ENCODE results near the gene TMEM175. TPM values are rescaled to one million over a fixed set of nuclear protein-coding genes. Genes with fewer than 3 reads are reported as not detected.

TMEM175 gene, protein sequence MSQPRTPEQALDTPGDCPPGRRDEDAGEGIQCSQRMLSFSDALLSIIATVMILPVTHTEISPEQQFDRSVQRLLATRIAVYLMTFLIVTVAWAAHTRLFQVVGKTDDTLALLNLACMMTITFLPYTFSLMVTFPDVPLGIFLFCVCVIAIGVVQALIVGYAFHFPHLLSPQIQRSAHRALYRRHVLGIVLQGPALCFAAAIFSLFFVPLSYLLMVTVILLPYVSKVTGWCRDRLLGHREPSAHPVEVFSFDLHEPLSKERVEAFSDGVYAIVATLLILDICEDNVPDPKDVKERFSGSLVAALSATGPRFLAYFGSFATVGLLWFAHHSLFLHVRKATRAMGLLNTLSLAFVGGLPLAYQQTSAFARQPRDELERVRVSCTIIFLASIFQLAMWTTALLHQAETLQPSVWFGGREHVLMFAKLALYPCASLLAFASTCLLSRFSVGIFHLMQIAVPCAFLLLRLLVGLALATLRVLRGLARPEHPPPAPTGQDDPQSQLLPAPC
- total RNA-seq (2011; cell fraction: chromatin; rRNA removed; ENCODE audit: low replicate concordance) = 55.5 and 132 TPM in 2 replicates
- total RNA-seq (2011; cell fraction: nucleolus; rRNA removed) = 80.9 and 84.2 TPM in 2 replicates
- 71.0 and 82.0 TPM in 2 replicates for total RNA-seq (2011; cell fraction: nucleoplasm; rRNA removed)
- 14.9 and 17.7 TPM in 2 replicates for total RNA-seq (2014; rRNA removed)
- 2.4 and 3.7 TPM in 2 replicates for total RNA-seq (2014; rRNA removed; fragmentation: Illumina TruSeq; extraction: Trizol)
- total RNA-seq (2015; rRNA removed; fragmentation: Illumina TruSeq; extraction: Trizol) = 9.4 and 9.5 TPM in 2 replicates
- total RNA-seq (2021) = 13.8 and 16.9 TPM in 2 replicates
- 11.4 and 28.9 TPM in 2 replicates for polyA plus RNA-seq (2011; rRNA removed)
- polyA plus RNA-seq (2011; cell fraction: cytosol; rRNA removed) = 31.2 and 37.1 TPM in 2 replicates
- polyA plus RNA-seq (2011; cell fraction: nucleus; rRNA removed) = 373 and 570 TPM in 2 replicates
- polyA plus RNA-seq (2012) = 18.3 and 42.2 TPM in 2 replicates
- polyA plus RNA-seq (2014; fragmentation: Illumina TruSeq; extraction: Trizol) = 8.5 and 21.5 TPM in 2 replicates
- polyA plus RNA-seq (2014; fragmentation: Nextera tagmentation; extraction: Ambion mirVana) = under 1 TPM; 0.13 to 0.18 TPM
- polyA plus RNA-seq (2014; rRNA removed) = 22.5 and 30.9 TPM in 2 replicates
- polyA minus RNA-seq (2011; rRNA and poly(A)+ RNA removed) = 7.2 and 7.6 TPM in 2 replicates
- 8.2 and 14.5 TPM in 2 replicates for polyA minus RNA-seq (2011; cell fraction: cytosol; rRNA and poly(A)+ RNA removed)
- polyA minus RNA-seq (2011; cell fraction: nucleus; rRNA and poly(A)+ RNA removed) = 27.3 and 30.2 TPM in 2 replicates
- percentile 58 among the genes with signal in this experiment for Bru-seq, nascent RNA
- percentile 46 among the genes with signal in this experiment for BruChase-seq, experiment 1, labeled RNA remaining after a 2-hour chase
- BruChase-seq, experiment 2, labeled RNA remaining after a 6-hour chase = percentile 47 among the genes with signal in this experiment
- long read RNA-seq, experiment 1, transcript TMEM175-201 (11 exons, 1,860 nt) = major isoform, 6 of 18 reads
- long read RNA-seq, experiment 1, partial matches to known transcripts = 3 of 18 reads
- long read RNA-seq, experiment 1, other reads (novel, unspliced or antisense) = 8 of 18 reads
- long read RNA-seq, experiment 2, partial matches to known transcripts = 0 of 12 reads
- long read RNA-seq, experiment 2, other reads (novel, unspliced or antisense) = 6 of 12 reads
- long read RNA-seq, experiment 3, transcript TMEM175-201 (11 exons, 1,860 nt) = major isoform, 7 of 14 reads
- long read RNA-seq, experiment 3, partial matches to known transcripts = 1 of 14 reads
- long read RNA-seq, experiment 3, other reads (novel, unspliced or antisense) = 4 of 14 reads

DNA sequence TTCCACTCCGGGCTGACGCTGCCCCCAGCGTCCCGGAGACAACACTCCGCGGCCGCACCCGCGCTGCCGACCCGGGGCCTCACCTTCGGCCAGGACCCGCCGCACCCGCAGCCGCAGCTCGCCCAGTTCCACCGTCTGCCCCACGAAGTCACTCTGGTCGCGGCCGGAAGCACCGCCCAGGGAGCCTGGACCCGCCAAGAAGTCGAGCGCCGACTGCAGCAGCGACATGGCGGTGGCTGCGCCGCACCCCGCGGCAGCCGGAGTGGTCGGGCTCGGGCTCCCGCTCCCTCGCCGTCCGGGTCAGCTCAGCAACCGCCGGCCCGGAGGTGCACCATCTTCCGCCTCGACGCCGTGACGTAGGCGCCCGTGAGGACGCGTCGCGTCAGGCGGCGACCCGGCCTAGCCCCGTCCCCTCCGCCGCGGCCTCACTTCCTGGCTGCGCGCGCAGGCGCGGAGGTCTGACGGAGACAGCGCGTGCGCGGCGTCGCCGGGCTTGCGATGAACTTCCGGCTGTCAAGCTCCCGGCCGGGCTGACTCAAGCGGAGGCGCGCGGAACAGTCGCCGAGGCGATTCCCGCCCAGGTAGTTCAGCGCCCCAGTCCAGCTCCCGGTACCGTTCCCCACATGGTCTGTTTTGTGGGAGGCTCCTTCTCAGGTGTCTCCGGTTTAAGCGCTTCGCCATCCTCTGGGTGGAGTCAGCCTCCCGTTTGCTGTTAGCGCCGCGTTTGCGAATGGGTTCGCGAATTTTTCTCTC lies at the start of gene TMEM175, which contains the start of gene GAK:
Gene TMEM175 (plus strand): TSS at position 501 of the 753 bp plus-strand sequence. CDS start 15,280 bp downstream, outside the sequence.
Gene GAK (minus strand): TSS at position 357 of the 753 bp plus-strand sequence. CDS start 129 bp downstream, at position 228.
- no TSS peak for BruUV-seq (replicated peaks)
- H3K27ac ChIP-seq (ENCODE audit: extremely low read depth, low read depth, low read length) = peak within 1 kb of the TSS; percentile 93
- no peaks in the 10 kb centered on the region for H3K9me1 ChIP-seq (ENCODE audit: control insufficient read depth, insufficient read depth, low read length)
- peaks cover 13 to 14% of the 10 kb centered on the region in 2 experiments for H3K4me1 ChIP-seq (replicated peaks in 1 of 2; ENCODE audit: control insufficient read depth in 2 of 2, insufficient read depth in 2 of 2, low read length in 2 of 2)
- POLR2A ChIA-PET = interaction anchor here (0.6 to 1.7 kb wide), 10 partner anchors 12 to 797 kb away, joined by 3 to 11 read pairs (median 4); no protein-coding TSS in a partner anchor
- H3K27me3 ChIP-seq (ENCODE audit: control insufficient read depth in 2 of 2, insufficient read depth in 2 of 2, low read length in 2 of 2) = no peaks in the 10 kb centered on the region
- peaks cover 55% of the 10 kb centered on the region for H3K79me2 ChIP-seq (ENCODE audit: control insufficient read depth, insufficient read depth, low read length)
- intact Hi-C loops (cut with micrococcal nuclease) (loop anchor here (2.0 kb wide), 2 partner anchors 41 to 55 kb away; partner anchors contain the start of genes DGKQ and IDUA), in situ Hi-C loops (cut with MboI) (no loop called here)
- H3K36me3 ChIP-seq (ENCODE audit: control insufficient read depth, insufficient read depth, low read length) = peaks cover 11% of the 10 kb centered on the region; the same call in 2 of the 3 replicates
- H4K20me1 ChIP-seq (replicated peaks; ENCODE audit: control insufficient read depth, insufficient read depth, low read length) = peaks cover 19% of the 10 kb centered on the region; the same call in 1 of the 2 replicates
- ATAC-seq = peak; percentile 94
- peak within 1 kb of the TSS; percentile 99 for H3K4me3 ChIP-seq
- peak within 1 kb of the TSS; percentile 92 for H2AFZ ChIP-seq (ENCODE audit: low read depth, low read length)
- H3K9ac ChIP-seq (ENCODE audit: insufficient read depth in 1 of 2, low read depth in 2 of 2, low read length in 2 of 2) = peak within 1 kb of the TSS; percentile 88 to 100
- DNase-seq (ENCODE audit: extremely low read depth in 1 of 4, low spot score in 3 of 4) = peak; percentile 97 to 99 (median 98)
- H3K4me2 ChIP-seq (ENCODE audit: insufficient read depth, low read length) = peak within 1 kb of the TSS; percentile 92
- H3K9me3 ChIP-seq (replicated peaks; ENCODE audit: control insufficient read depth, insufficient read depth, low read depth, low read length) = no peaks in the 10 kb centered on the region
- CTCF ChIA-PET (ENCODE audit: low intra/inter-chr PET ratio) = no interaction called here
- FAIRE-seq = peak; percentile 94
- under 1% methylated on average over 77 of the region's 99 CpGs for WGBS (ENCODE audit: insufficient coverage, low coverage, missing lambda C conversion rate)
- TF ChIP-seq CBFB (CRISPR knock-in tag; IDR thresholded peaks at IDR 0.05) (no peak), ZNF197 (CRISPR knock-in tag; IDR thresholded peaks at IDR 0.05; ENCODE audit: low read depth) (no peak), NBN (IDR thresholded peaks at IDR 0.05; ENCODE audit: low read depth) (no peak), GABPA (tag; conservative IDR thresholded peaks at IDR 0.05; ENCODE audit: low read depth) (peak; percentile 96), TAL1 (IDR thresholded peaks at IDR 0.05) (no peak), E4F1 (CRISPR knock-in tag; IDR thresholded peaks at IDR 0.05; ENCODE audit: borderline replicate concordance) (no peak)
- TF ChIP-seq, protein P1, sequence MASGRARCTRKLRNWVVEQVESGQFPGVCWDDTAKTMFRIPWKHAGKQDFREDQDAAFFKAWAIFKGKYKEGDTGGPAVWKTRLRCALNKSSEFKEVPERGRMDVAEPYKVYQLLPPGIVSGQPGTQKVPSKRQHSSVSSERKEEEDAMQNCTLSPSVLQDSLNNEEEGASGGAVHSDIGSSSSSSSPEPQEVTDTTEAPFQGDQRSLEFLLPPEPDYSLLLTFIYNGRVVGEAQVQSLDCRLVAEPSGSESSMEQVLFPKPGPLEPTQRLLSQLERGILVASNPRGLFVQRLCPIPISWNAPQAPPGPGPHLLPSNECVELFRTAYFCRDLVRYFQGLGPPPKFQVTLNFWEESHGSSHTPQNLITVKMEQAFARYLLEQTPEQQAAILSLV (tag; IDR thresholded peaks at IDR 0.05) = no peak
- TF ChIP-seq, protein P2, sequence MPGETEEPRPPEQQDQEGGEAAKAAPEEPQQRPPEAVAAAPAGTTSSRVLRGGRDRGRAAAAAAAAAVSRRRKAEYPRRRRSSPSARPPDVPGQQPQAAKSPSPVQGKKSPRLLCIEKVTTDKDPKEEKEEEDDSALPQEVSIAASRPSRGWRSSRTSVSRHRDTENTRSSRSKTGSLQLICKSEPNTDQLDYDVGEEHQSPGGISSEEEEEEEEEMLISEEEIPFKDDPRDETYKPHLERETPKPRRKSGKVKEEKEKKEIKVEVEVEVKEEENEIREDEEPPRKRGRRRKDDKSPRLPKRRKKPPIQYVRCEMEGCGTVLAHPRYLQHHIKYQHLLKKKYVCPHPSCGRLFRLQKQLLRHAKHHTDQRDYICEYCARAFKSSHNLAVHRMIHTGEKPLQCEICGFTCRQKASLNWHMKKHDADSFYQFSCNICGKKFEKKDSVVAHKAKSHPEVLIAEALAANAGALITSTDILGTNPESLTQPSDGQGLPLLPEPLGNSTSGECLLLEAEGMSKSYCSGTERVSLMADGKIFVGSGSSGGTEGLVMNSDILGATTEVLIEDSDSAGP (CRISPR knock-in tag; IDR thresholded peaks at IDR 0.05) = no peak

All from K562 (cell line).